Esophagus squamous epithelium (tissue), 4 donors: ENCODE data around the gene INSYN1.

Experiments used
- CTCF ChIP-seq, 6 experiments: fragments of 450-650 bp in 4 of 6; fragments of 200-600 bp in 2 of 6; sonication (generic) in 2 of 6; IDR thresholded peaks; one replicate each; pipeline ENCODE4 v1.5.1; 2016 to 2019; ENCODE audit warnings: antibody characterized with exemption in 6 of 6, mild to moderate bottlenecking in 4 of 6, moderate library complexity in 4 of 6
- POLR2A ChIP-seq, 4 donors: fragments of 450-650 bp; IDR thresholded peaks; one replicate each; pipeline ENCODE4 v1.6.1; 2017; ENCODE audit warnings: antibody characterized with exemption in 4 of 4, mild to moderate bottlenecking in 4 of 4, moderate library complexity in 3 of 4

GRCh38 chr15:73709241-73709640 lies 43.9 kb downstream of the INSYN1 start:
- TF ChIP-seq CTCF (IDR thresholded peaks at IDR 0.05) (no peak), POLR2A (IDR thresholded peaks at IDR 0.05) (no peak)
